Endothelial cell of umbilical vein (primary cell): ENCODE results near the gene KCNJ8. TPM values are rescaled to one million over a fixed set of nuclear protein-coding genes. Genes with fewer than 3 reads are reported as not detected.

ENCODE experiments used
- BruUV-seq: library from RNA; stranded (reverse); fragments of 400-500 nt; replicated peaks from 2 replicates; lab custom pipeline; 2021; lab: Mats Ljungman, UMichigan
- CTCF ChIA-PET: fragments of 300-600, 350-600 bp; sonication (Branson Sonifier 250); formaldehyde crosslinking; loops from one replicate; lab custom pipeline; 2021; ENCODE audit warnings: antibody characterized with exemption, inconsistent platforms; lab: Charles Lee
- POLR2A ChIA-PET: fragments of 300-600, 350-600 bp; sonication (Branson Sonifier 250); formaldehyde crosslinking; loops from one replicate; lab custom pipeline; 2021; ENCODE audit warnings: antibody characterized with exemption, inconsistent platforms; lab: Charles Lee
- DNase-seq: peaks from one replicate; pipeline ENCODE4 v3.0.0-alpha.2; 2011; ENCODE audit warnings: low read depth, low spot score
- FAIRE-seq: peaks from 2 replicates; lab custom pipeline; 2011; peaks lifted over from hg19 to GRCh38; lab: Jason Lieb, UNC
- H2AFZ ChIP-seq: 2 replicates; pipeline ENCODE4 v1.6.0; 2012; ENCODE audit warnings: low read depth, low read length, control low read depth, inconsistent platforms
- H3K27ac ChIP-seq: 2 replicates; pipeline ENCODE4 v1.5.1; 2011; ENCODE audit warnings: low read depth, mild to moderate bottlenecking, control low read depth, low read length, moderate library complexity; ENCODE audit not compliant: insufficient read depth
- H3K27me3 ChIP-seq, 2 experiments: 2 replicates each; pipeline versions ENCODE4 v1.6.0 to v1.6.1; 2011; ENCODE audit warnings: low read length in 2 of 2, mixed read lengths in 1 of 2; ENCODE audit not compliant: control insufficient read depth in 2 of 2, insufficient read depth in 2 of 2
- H3K36me3 ChIP-seq, 2 experiments: 2 replicates in 1 of 2; 3 replicates in 1 of 2; pipeline ENCODE4 v1.5.1; 2011; ENCODE audit warnings: low read length in 2 of 2, mild to moderate bottlenecking in 1 of 2, moderate library complexity in 1 of 2; ENCODE audit not compliant: control insufficient read depth in 2 of 2, insufficient read depth in 2 of 2; ENCODE audit errors: extremely low read depth in 1 of 2
- H3K4me1 ChIP-seq: 3 replicates; pipeline ENCODE4 v1.5.1; 2011; ENCODE audit warnings: mild to moderate bottlenecking, low read length; ENCODE audit not compliant: control insufficient read depth, insufficient read depth; ENCODE audit errors: extremely low read depth
- H3K4me2 ChIP-seq: 2 replicates; pipeline ENCODE4 v1.6.1; 2011; ENCODE audit warnings: low read length, control low read depth, mixed read lengths; ENCODE audit not compliant: insufficient read depth
- H3K4me3 ChIP-seq, 3 experiments: fragments of 200-600 bp in 1 of 3; sonication (generic), shearing (Covaris generic) in 1 of 3; replicated peaks in 1 of 3; 2 replicates each; pipeline ENCODE4 v1.5.1; 2011 to 2016; ENCODE audit warnings: control low read depth in 3 of 3, low read length in 3 of 3, mild to moderate bottlenecking in 2 of 3, inconsistent platforms in 1 of 3, low read depth in 1 of 3, moderate library complexity in 1 of 3; ENCODE audit not compliant: insufficient read depth in 1 of 3
- H3K79me2 ChIP-seq: 2 replicates; pipeline ENCODE4 v1.6.0; 2012; ENCODE audit warnings: low read length, inconsistent platforms; ENCODE audit not compliant: control insufficient read depth, insufficient read depth
- H3K9ac ChIP-seq: replicated peaks from 2 replicates; pipeline ENCODE3; 2011; ENCODE audit warnings: low read length, control low read depth; ENCODE audit not compliant: insufficient read depth; ENCODE audit errors: extremely low read depth
- H3K9me1 ChIP-seq: replicated peaks from 3 replicates; pipeline ENCODE4 v1.6.0; 2011; ENCODE audit warnings: mild to moderate bottlenecking, low read length; ENCODE audit not compliant: control insufficient read depth, insufficient read depth; ENCODE audit errors: extremely low read depth
- H3K9me3 ChIP-seq: replicated peaks from 2 replicates; pipeline ENCODE4 v1.5.1; 2012; ENCODE audit warnings: low read length, inconsistent platforms; ENCODE audit not compliant: control insufficient read depth, insufficient read depth
- H4K20me1 ChIP-seq: replicated peaks from 2 replicates; pipeline ENCODE3; 2011; ENCODE audit warnings: mild to moderate bottlenecking, low read length; ENCODE audit not compliant: control insufficient read depth, insufficient read depth; ENCODE audit errors: extremely low read depth
- EZH2 ChIP-seq: IDR thresholded peaks from 2 replicates; pipeline ENCODE4 v1.6.1; 2012; ENCODE audit warnings: borderline replicate concordance, low read depth, mild to moderate bottlenecking, moderate library complexity, low read length, inconsistent platforms; ENCODE audit not compliant: severe bottlenecking
- FOS ChIP-seq: IDR thresholded peaks from 2 replicates; pipeline ENCODE4 v1.6.1; 2011; ENCODE audit warnings: mild to moderate bottlenecking, low read length, moderate library complexity, borderline replicate concordance; ENCODE audit not compliant: insufficient read depth
- GATA2 ChIP-seq: IDR thresholded peaks from 2 replicates; pipeline ENCODE4 v1.7.0; 2011; ENCODE audit warnings: low read depth, mild to moderate bottlenecking, moderate library complexity, mixed read lengths, low read length; ENCODE audit not compliant: insufficient read length, insufficient read depth
- JUN ChIP-seq: IDR thresholded peaks from 2 replicates; pipeline ENCODE4 v1.6.1; 2011; ENCODE audit warnings: borderline replicate concordance, low read depth; ENCODE audit not compliant: insufficient read length, insufficient read depth
- MYC ChIP-seq: IDR thresholded peaks from one replicate; pipeline ENCODE4 v1.6.1; 2011; ENCODE audit warnings: mild to moderate bottlenecking, low read depth, low read length
- POLR2A ChIP-seq: IDR thresholded peaks from 2 replicates; pipeline ENCODE4 v1.6.1; 2012; ENCODE audit warnings: low read depth, mild to moderate bottlenecking, control low read depth, low read length
- POLR2AphosphoS5 ChIP-seq: IDR thresholded peaks from 2 replicates; pipeline ENCODE4 v1.6.1; 2012; ENCODE audit warnings: low read depth, mild to moderate bottlenecking, control low read depth, low read length, moderate library complexity; ENCODE audit not compliant: insufficient read depth
- dilution Hi-C: fragments of 300-500 bp; cut with MboI; formaldehyde crosslinking; loops from one replicate; pipeline ENCODE4 v1.15.0; 2019; ENCODE audit warnings: low sequenced_read_pairs; ENCODE audit not compliant: extremely low pct_ligation_motif_present
- intact Hi-C: fragments of 100-400 bp; cut with micrococcal nuclease; formaldehyde crosslinking; loops from one replicate; pipeline ENCODE4 v1.10.0; 2022
- polyA plus RNA-seq, 4 experiments: library from polyadenylated mRNA; depleted of rRNA in 3 of 4; stranded (reverse) in 3 of 4; unstranded in 1 of 4; fragments of >200 nt; gene quantifications; 2 replicates each; pipeline versions ENCODE4 v1.2.1 to v1.2.3, GENCODE V29; 2011 to 2012; ENCODE audit warnings: missing spikeins in 1 of 4
- total RNA-seq: library from RNA; stranded (reverse); gene quantifications from 2 replicates; pipeline ENCODE4 v1.2.3, GENCODE V29; 2021
- TF ChIP-seq, protein P1 (sequence below): IDR thresholded peaks from 2 replicates; pipeline ENCODE4 v1.6.1; 2011; ENCODE audit not compliant: insufficient read depth, insufficient read length
- TF ChIP-seq, protein P2 (sequence below), 2 donors: IDR thresholded peaks; 1 replicate in 1 of 2; 2 replicates in 1 of 2; pipeline ENCODE4 v1.5.1; 2011; ENCODE audit warnings: low read length in 2 of 2, mild to moderate bottlenecking in 2 of 2, moderate library complexity in 2 of 2, control low read depth in 1 of 2, inconsistent platforms in 1 of 2, low read depth in 1 of 2; ENCODE audit not compliant: insufficient read depth in 1 of 2; ENCODE audit errors: extremely low read depth in 1 of 2

Gene KCNJ8
- total and polyA plus RNA-seq, 2 donors (not counting 3 experiments of a cell fraction or from before 2014, with no cell fraction given) = not detected

DNA sequence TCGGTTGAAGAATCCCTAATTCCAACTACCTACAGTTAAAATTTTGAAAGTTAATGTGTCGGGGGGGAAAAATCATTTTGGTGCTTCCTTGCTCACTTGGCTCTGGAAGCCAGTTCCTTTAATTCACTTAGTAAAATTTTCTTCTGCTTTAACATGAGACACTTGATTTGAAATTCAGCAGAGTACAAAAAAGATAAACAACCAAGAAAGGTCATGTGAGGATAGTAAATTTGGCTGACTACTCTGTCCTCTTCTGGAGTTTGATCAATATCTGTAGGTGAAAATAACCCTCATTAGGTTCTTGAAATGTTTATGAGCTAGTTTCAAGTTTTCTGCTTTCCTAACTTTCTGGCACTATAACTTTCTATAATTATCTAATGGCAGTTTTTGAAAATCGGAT lies 43.4 kb downstream of the KCNJ8 start:
- no peak overlapping the region for H3K4me2 ChIP-seq
- H3K79me2 ChIP-seq = no peaks in the 10 kb centered on the region
- no peak overlapping the region for H3K27ac ChIP-seq
- H4K20me1 ChIP-seq = no peaks in the 10 kb centered on the region
- H3K4me3 ChIP-seq = no peak overlapping the region
- no peaks in the 10 kb centered on the region for H3K9me3 ChIP-seq
- ChIA-PET CTCF (interaction anchor here (2.9 kb wide), 1 partner anchor 34 kb away, joined by 21 read pairs; no protein-coding TSS in a partner anchor), POLR2A (no interaction called here)
- peaks cover 0 to 3% of the 10 kb centered on the region in 2 experiments for H3K27me3 ChIP-seq
- DNase-seq (no peak), FAIRE-seq (no peak)
- intact Hi-C loops (no loop called here), dilution Hi-C loops (no loop called here)
- H3K9me1 ChIP-seq = no peaks in the 10 kb centered on the region
- no peak for TF ChIP-seq FOS
- TF ChIP-seq EZH2 = no peak
- TF ChIP-seq, protein P1, sequence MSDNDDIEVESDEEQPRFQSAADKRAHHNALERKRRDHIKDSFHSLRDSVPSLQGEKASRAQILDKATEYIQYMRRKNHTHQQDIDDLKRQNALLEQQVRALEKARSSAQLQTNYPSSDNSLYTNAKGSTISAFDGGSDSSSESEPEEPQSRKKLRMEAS = no peak
- TF ChIP-seq POLR2AphosphoS5 = no peak
- no peak for TF ChIP-seq GATA2
- no peak for TF ChIP-seq POLR2A
- no peak for TF ChIP-seq MYC
- no peak for TF ChIP-seq JUN
- TF ChIP-seq, protein P2, sequence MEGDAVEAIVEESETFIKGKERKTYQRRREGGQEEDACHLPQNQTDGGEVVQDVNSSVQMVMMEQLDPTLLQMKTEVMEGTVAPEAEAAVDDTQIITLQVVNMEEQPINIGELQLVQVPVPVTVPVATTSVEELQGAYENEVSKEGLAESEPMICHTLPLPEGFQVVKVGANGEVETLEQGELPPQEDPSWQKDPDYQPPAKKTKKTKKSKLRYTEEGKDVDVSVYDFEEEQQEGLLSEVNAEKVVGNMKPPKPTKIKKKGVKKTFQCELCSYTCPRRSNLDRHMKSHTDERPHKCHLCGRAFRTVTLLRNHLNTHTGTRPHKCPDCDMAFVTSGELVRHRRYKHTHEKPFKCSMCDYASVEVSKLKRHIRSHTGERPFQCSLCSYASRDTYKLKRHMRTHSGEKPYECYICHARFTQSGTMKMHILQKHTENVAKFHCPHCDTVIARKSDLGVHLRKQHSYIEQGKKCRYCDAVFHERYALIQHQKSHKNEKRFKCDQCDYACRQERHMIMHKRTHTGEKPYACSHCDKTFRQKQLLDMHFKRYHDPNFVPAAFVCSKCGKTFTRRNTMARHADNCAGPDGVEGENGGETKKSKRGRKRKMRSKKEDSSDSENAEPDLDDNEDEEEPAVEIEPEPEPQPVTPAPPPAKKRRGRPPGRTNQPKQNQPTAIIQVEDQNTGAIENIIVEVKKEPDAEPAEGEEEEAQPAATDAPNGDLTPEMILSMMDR (IDR thresholded peaks at IDR 0.05; ENCODE audit: extremely low read depth in 1 of 2, insufficient read depth in 1 of 2, low read depth in 1 of 2, low read length in 2 of 2) = no peak
- H2AFZ ChIP-seq = no peak overlapping the region
- no peak overlapping the region for H3K9ac ChIP-seq
- H3K4me1 ChIP-seq = no peaks in the 10 kb centered on the region
- no TSS peak for BruUV-seq
- no peaks in the 10 kb centered on the region for H3K36me3 ChIP-seq
